ENCODE data around the gene CMYA5.

DNA sequence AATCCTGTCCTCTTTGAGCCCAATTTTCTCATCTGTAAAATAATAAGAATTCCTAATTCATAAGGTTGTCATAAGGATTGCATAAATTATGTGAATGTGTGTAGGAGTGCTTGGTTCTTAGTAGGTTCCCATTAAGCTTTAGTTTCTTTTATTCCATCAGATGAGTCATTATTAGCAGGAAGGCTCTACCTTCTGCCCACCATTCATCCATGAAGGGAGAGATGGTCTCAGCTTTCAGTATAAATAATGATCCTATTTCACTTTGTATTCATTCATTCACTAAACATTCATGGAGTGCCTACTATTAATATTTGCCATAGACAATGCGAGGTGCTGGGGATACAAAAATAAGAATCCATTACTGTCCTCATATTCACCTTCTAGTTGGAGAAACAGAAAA is 3.0 kb downstream of the CMYA5 start:
- TF ChIP-seq, protein P1, sequence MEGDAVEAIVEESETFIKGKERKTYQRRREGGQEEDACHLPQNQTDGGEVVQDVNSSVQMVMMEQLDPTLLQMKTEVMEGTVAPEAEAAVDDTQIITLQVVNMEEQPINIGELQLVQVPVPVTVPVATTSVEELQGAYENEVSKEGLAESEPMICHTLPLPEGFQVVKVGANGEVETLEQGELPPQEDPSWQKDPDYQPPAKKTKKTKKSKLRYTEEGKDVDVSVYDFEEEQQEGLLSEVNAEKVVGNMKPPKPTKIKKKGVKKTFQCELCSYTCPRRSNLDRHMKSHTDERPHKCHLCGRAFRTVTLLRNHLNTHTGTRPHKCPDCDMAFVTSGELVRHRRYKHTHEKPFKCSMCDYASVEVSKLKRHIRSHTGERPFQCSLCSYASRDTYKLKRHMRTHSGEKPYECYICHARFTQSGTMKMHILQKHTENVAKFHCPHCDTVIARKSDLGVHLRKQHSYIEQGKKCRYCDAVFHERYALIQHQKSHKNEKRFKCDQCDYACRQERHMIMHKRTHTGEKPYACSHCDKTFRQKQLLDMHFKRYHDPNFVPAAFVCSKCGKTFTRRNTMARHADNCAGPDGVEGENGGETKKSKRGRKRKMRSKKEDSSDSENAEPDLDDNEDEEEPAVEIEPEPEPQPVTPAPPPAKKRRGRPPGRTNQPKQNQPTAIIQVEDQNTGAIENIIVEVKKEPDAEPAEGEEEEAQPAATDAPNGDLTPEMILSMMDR (IDR thresholded peaks at IDR 0.05), result no peak
- TF ChIP-seq POLR2A (IDR thresholded peaks at IDR 0.05) (no peak), POLR2AphosphoS5 (IDR thresholded peaks at IDR 0.05) (no peak), EP300 (IDR thresholded peaks at IDR 0.05) (no peak)
